Fibroblast of lung (primary cell): ENCODE data around the gene PLA2G6. TPM values are rescaled to one million over a fixed set of nuclear protein-coding genes. Genes with fewer than 3 reads are reported as not detected.

Experiments used
- DNase-seq, 2 donors: peaks; one replicate each; pipeline versions ENCODE4 v3.0.0 to v3.0.0-alpha.2; 2010; ENCODE audit warnings: low read depth in 2 of 2
- H2AFZ ChIP-seq: 2 replicates; pipeline ENCODE4 v1.5.1; 2012; ENCODE audit warnings: low read length, control low read depth, inconsistent platforms
- H3K27ac ChIP-seq: 2 replicates; pipeline ENCODE4 v1.5.1; 2011; ENCODE audit warnings: low read length, control low read depth; ENCODE audit not compliant: insufficient read depth
- H3K27me3 ChIP-seq: 2 replicates; pipeline ENCODE4 v1.5.1; 2011; ENCODE audit warnings: mild to moderate bottlenecking, low read length; ENCODE audit not compliant: control insufficient read depth, insufficient read depth
- H3K36me3 ChIP-seq: 2 replicates; pipeline ENCODE4 v1.5.1; 2011; ENCODE audit warnings: low read length; ENCODE audit not compliant: control insufficient read depth, insufficient read depth
- H3K4me1 ChIP-seq: 2 replicates; pipeline ENCODE4 v1.5.1; 2011; ENCODE audit warnings: low read length; ENCODE audit not compliant: control insufficient read depth, insufficient read depth; ENCODE audit errors: extremely low read depth
- H3K4me2 ChIP-seq: 2 replicates; pipeline ENCODE4 v1.5.1; 2011; ENCODE audit warnings: low read length, control low read depth; ENCODE audit not compliant: insufficient read depth; ENCODE audit errors: extremely low read depth
- H3K4me3 ChIP-seq, 4 experiments: fragments of 200-600 bp in 1 of 4; sonication (generic) in 1 of 4; replicated peaks in 1 of 4; 2 replicates each; pipeline ENCODE4 v1.5.1; 2011 to 2016; ENCODE audit warnings: low read length in 4 of 4, low read depth in 3 of 4, mild to moderate bottlenecking in 3 of 4, control low read depth in 2 of 4, inconsistent platforms in 1 of 4, mixed read lengths in 1 of 4; ENCODE audit not compliant: insufficient read depth in 1 of 4; ENCODE audit errors: control extremely low read depth in 1 of 4
- H3K79me2 ChIP-seq: 2 replicates; pipeline ENCODE4 v1.5.1; 2012; ENCODE audit warnings: mild to moderate bottlenecking, low read length, inconsistent platforms; ENCODE audit not compliant: control insufficient read depth, insufficient read depth
- H3K9ac ChIP-seq: 2 replicates; pipeline ENCODE4 v1.5.1; 2011; ENCODE audit warnings: mild to moderate bottlenecking, low read length, control low read depth; ENCODE audit not compliant: insufficient read depth
- H3K9me3 ChIP-seq: 2 replicates; pipeline ENCODE4 v1.5.1; 2012; ENCODE audit warnings: low read depth, low read length; ENCODE audit not compliant: control insufficient read depth, insufficient read depth
- H4K20me1 ChIP-seq: 2 replicates; pipeline ENCODE4 v1.5.1; 2011; ENCODE audit warnings: low read length; ENCODE audit not compliant: control insufficient read depth, insufficient read depth; ENCODE audit errors: extremely low read depth
- EZH2 ChIP-seq: IDR thresholded peaks from 2 replicates; pipeline ENCODE4 v1.5.1; 2012; ENCODE audit warnings: low read length, control low read depth, mild to moderate bottlenecking; ENCODE audit errors: missing control alignments
- polyA plus RNA-seq, 2 donors: library from polyadenylated mRNA; depleted of rRNA in 1 of 2; stranded (reverse) in 1 of 2; unstranded in 1 of 2; fragments of >200 nt; gene quantifications; 2 replicates each; pipeline ENCODE4 v1.2.1, GENCODE V29; 2011 to 2012; ENCODE audit warnings: missing spikeins in 1 of 2
- total RNA-seq: library from RNA; depleted of rRNA; stranded (reverse); fragments of >200 nt; gene quantifications from 2 replicates; pipeline ENCODE4 v1.2.1, GENCODE V29; 2014
- TF ChIP-seq, protein P1 (sequence below), 2 donors: IDR thresholded peaks in 1 of 2; conservative IDR thresholded peaks in 1 of 2; 1 replicate in 1 of 2; 2 replicates in 1 of 2; pipeline ENCODE4 v1.5.1; 2011 to 2012; ENCODE audit warnings: low read length in 2 of 2, control low read depth in 1 of 2, inconsistent platforms in 1 of 2, low read depth in 1 of 2, mild to moderate bottlenecking in 1 of 2

PLA2G6 gene
- total and polyA plus RNA-seq, 2 donors (not counting 1 experiment from before 2014, with no cell fraction given) = 4.8 to 29.9 TPM

- H3K4me3 ChIP-seq = no peak overlapping the region
- DNase-seq = no peak
- TF ChIP-seq, protein P1, sequence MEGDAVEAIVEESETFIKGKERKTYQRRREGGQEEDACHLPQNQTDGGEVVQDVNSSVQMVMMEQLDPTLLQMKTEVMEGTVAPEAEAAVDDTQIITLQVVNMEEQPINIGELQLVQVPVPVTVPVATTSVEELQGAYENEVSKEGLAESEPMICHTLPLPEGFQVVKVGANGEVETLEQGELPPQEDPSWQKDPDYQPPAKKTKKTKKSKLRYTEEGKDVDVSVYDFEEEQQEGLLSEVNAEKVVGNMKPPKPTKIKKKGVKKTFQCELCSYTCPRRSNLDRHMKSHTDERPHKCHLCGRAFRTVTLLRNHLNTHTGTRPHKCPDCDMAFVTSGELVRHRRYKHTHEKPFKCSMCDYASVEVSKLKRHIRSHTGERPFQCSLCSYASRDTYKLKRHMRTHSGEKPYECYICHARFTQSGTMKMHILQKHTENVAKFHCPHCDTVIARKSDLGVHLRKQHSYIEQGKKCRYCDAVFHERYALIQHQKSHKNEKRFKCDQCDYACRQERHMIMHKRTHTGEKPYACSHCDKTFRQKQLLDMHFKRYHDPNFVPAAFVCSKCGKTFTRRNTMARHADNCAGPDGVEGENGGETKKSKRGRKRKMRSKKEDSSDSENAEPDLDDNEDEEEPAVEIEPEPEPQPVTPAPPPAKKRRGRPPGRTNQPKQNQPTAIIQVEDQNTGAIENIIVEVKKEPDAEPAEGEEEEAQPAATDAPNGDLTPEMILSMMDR (conservative IDR thresholded peaks at IDR 0.05 in 1 of 2, IDR thresholded peaks at IDR 0.05 in 1 of 2; ENCODE audit: low read depth in 1 of 2, low read length in 2 of 2) = no peak
- TF ChIP-seq EZH2 = no peak
- H4K20me1 ChIP-seq = no peaks in the 10 kb centered on the region
- peaks cover 9% of the 10 kb centered on the region for H3K4me1 ChIP-seq
- no peaks in the 10 kb centered on the region for H3K9me3 ChIP-seq
- no peaks in the 10 kb centered on the region for H3K36me3 ChIP-seq
- no peak overlapping the region for H3K9ac ChIP-seq
- H3K79me2 ChIP-seq = no peaks in the 10 kb centered on the region
- no peak overlapping the region for H3K4me2 ChIP-seq
- H3K27ac ChIP-seq = no peak overlapping the region
- no peak overlapping the region for H2AFZ ChIP-seq
- H3K27me3 ChIP-seq = no peaks in the 10 kb centered on the region
Measured at GRCh38 chr22:38132794-38133193, 48.8 kb downstream of the PLA2G6 start.

DNA sequence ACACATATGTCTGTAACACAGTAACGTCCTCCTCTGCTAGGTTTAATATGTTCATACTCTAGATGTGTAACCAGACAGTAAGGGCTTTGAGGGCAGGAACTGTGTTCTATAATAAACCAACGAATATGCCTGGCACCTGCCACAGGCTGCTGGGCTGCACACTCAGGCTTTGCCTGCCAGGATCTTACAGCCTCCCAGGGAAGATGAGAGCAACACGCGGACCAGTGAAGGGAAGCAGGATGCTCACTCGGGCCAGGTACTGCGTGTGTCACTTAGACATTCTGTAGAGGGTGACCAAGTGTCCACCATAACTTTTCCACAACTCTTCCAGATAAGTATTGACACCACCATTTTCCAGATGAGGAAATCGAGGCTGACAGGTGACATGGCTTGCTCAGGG lies 49.5 kb downstream of the PLA2G6 start:
- no peaks in the 10 kb centered on the region for H3K27me3 ChIP-seq
- H2AFZ ChIP-seq = no peak overlapping the region
- H3K9ac ChIP-seq = no peak overlapping the region
- no peaks in the 10 kb centered on the region for H3K36me3 ChIP-seq
- no peak overlapping the region for H3K27ac ChIP-seq
- H3K9me3 ChIP-seq = no peaks in the 10 kb centered on the region
- peaks cover 9% of the 10 kb centered on the region for H3K4me1 ChIP-seq
- no peak for TF ChIP-seq EZH2
- TF ChIP-seq, protein P1 (conservative IDR thresholded peaks at IDR 0.05 in 1 of 2, IDR thresholded peaks at IDR 0.05 in 1 of 2; ENCODE audit: low read depth in 1 of 2, low read length in 2 of 2) = no peak
- no peak overlapping the region for H3K4me3 ChIP-seq
- no peaks in the 10 kb centered on the region for H3K79me2 ChIP-seq
- no peaks in the 10 kb centered on the region for H4K20me1 ChIP-seq
- DNase-seq = no peak
- H3K4me2 ChIP-seq = no peak overlapping the region

- Histone ChIP-seq H2AFZ (no peak overlapping the region), H3K4me1 (peaks cover 9% of the 10 kb centered on the region), H3K4me2 (no peak overlapping the region), H3K36me3 (no peaks in the 10 kb centered on the region), H3K4me3 (no peak overlapping the region), H3K79me2 (no peaks in the 10 kb centered on the region), H4K20me1 (no peaks in the 10 kb centered on the region), H3K9me3 (no peaks in the 10 kb centered on the region), H3K27ac (no peak overlapping the region), H3K27me3 (no peaks in the 10 kb centered on the region), H3K9ac (no peak overlapping the region)
- no peak for DNase-seq
- no peak for TF ChIP-seq EZH2
- TF ChIP-seq, protein P1 (conservative IDR thresholded peaks at IDR 0.05 in 1 of 2, IDR thresholded peaks at IDR 0.05 in 1 of 2; ENCODE audit: low read depth in 1 of 2, low read length in 2 of 2) = no peak
Measured at GRCh38 chr22:38131399-38131798, 50.2 kb downstream of the PLA2G6 start.
